A673 (cell line): ENCODE results near the gene HOXB7. TPM values are rescaled to one million over a fixed set of nuclear protein-coding genes. Genes with fewer than 3 reads are reported as not detected.

Source experiments
- BruUV-seq: library from RNA; stranded (reverse); fragments of 400-500 nt; replicated peaks from 2 replicates; lab custom pipeline; 2021; lab: Mats Ljungman, UMichigan
- CTCF ChIA-PET: fragments of 300-600 bp; sonication (Branson Sonifier 250); formaldehyde crosslinking; loops from one replicate; lab custom pipeline; 2022; ENCODE audit warnings: antibody characterized with exemption; lab: Charles Lee
- POLR2A ChIA-PET: fragments of 300-600 bp; sonication (Branson Sonifier 250); formaldehyde crosslinking; loops from one replicate; lab custom pipeline; 2022; ENCODE audit warnings: antibody characterized with exemption; ENCODE audit not compliant: low non-redundant PET; lab: Charles Lee
- DNase-seq: peaks from one replicate; pipeline ENCODE4 v3.0.0-alpha.2; 2015; ENCODE audit warnings: low spot score
- H3K27ac ChIP-seq: fragments of 200-600 bp; sonication (generic); 2 replicates; pipeline ENCODE4 v1.5.1; 2016; ENCODE audit warnings: mixed run types, low read depth, mild to moderate bottlenecking, mixed read lengths, antibody characterized with exemption, low read length; ENCODE audit not compliant: poor library complexity, severe bottlenecking
- H3K27me3 ChIP-seq: fragments of 200-600 bp; sonication (generic); replicated peaks from 2 replicates; pipeline ENCODE4 v1.6.1; 2017; ENCODE audit warnings: mixed run types, low read depth, mild to moderate bottlenecking, mixed read lengths, antibody characterized with exemption, low read length; ENCODE audit not compliant: insufficient read depth, poor library complexity
- H3K36me3 ChIP-seq: fragments of 200-600 bp; sonication (generic); 2 replicates; pipeline ENCODE4 v1.6.1; 2016; ENCODE audit warnings: mixed run types, mild to moderate bottlenecking, mixed read lengths, antibody characterized with exemption, low read length; ENCODE audit not compliant: insufficient read depth, poor library complexity, severe bottlenecking
- H3K4me1 ChIP-seq: fragments of 200-600 bp; sonication (generic); 2 replicates; pipeline ENCODE4 v1.6.1; 2017; ENCODE audit warnings: mixed run types, mild to moderate bottlenecking, mixed read lengths, antibody characterized with exemption, low read length; ENCODE audit not compliant: insufficient read depth, poor library complexity, severe bottlenecking
- H3K4me3 ChIP-seq: fragments of 200-600 bp; sonication (generic); 2 replicates; pipeline ENCODE4 v1.5.1; 2016; ENCODE audit warnings: low read depth, mixed run types, mild to moderate bottlenecking, mixed read lengths, low read length; ENCODE audit not compliant: poor library complexity, severe bottlenecking
- H3K9me3 ChIP-seq: fragments of 200-600 bp; sonication (generic); 2 replicates; pipeline ENCODE4 v1.6.1; 2016; ENCODE audit warnings: mixed run types, low read depth, mild to moderate bottlenecking, mixed read lengths, antibody characterized with exemption, low read length; ENCODE audit not compliant: poor library complexity, severe bottlenecking
- EZH2 ChIP-seq: fragments of 200-600 bp; sonication (generic); IDR thresholded peaks from 2 replicates; pipeline ENCODE4 v1.6.1; 2017; ENCODE audit warnings: borderline replicate concordance, low read depth, mild to moderate bottlenecking, mixed read lengths, antibody characterized with exemption, low read length; ENCODE audit not compliant: poor library complexity, severe bottlenecking
- intact Hi-C: fragments of 100-400 bp; cut with micrococcal nuclease; formaldehyde crosslinking; loops from one replicate; pipeline ENCODE4 v1.10.0; 2022; ENCODE audit not compliant: unreplicated experiment
- total RNA-seq: library from RNA; stranded (reverse); gene quantifications from 2 replicates; pipeline ENCODE4 v1.2.3, GENCODE V29; 2021
- TF ChIP-seq, protein P1 (sequence below): fragments of 300-800, 200-600 bp; sonication (generic); conservative IDR thresholded peaks from 2 replicates; pipeline ENCODE4 v1.5.1; 2017; ENCODE audit warnings: low read depth, mild to moderate bottlenecking, antibody characterized with exemption, low read length, moderate library complexity, mixed read lengths

The HOXB7 gene
- total RNA-seq, 1 experiment from 2014 or later: 32.2 TPM

DNA sequence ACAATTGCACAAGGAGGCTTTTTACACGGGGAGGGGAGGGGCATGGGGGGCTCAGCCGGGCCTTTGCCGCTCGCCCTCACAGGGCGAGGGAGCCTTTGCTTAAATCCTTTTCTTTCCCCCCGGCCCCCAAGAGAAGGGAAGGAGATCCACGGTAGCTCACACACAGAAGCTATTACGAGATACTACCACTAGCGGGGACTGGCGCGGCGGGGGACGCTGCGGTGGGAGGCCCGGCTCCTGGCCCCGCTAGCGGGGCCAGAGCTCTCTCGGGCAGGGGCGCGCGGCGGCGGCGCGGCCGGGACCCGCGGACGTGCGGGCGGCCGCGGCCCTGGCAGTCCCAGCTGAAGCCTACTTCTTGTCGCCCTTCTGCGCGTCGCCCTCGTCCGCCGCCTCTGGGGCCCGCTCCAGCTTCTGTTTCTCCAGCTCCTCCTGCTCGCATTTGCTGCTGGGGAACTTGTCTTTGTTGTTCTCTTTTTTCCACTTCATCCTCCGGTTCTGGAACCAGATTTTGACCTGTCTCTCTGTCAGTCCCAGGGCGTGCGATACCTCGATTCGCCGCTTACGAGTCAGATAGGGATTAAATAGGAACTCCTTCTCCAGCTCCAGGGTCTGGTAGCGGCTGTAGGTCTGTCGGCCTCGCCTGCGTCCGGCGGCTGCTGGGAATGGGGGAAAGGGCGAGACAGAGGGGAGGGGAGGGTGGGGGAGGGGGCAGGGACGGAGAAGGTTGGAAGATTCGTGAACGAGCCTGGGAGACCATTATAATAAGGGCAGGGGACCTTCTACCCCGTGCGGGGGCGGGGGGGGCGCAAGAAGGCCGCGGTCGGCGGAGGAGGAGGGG lies 2.3 kb upstream of the HOXB7 start:
- H3K27ac ChIP-seq: peak overlapping the region; percentile 96
- intact Hi-C loops: no loop called here
- peak; percentile 87 for DNase-seq
- H3K36me3 ChIP-seq: no peaks in the 10 kb centered on the region
- BruUV-seq: no TSS peak
- H3K27me3 ChIP-seq: no peaks in the 10 kb centered on the region
- peak overlapping the region; percentile 87 for H3K4me3 ChIP-seq
- ChIA-PET CTCF (interaction anchor here (0.6 to 1.4 kb wide), 6 partner anchors 11 to 1477 kb away, joined by 3 to 5 read pairs (median 4); partner anchors contain the start of gene HOXB5), POLR2A (interaction anchor here (0.6 to 0.7 kb wide), 2 partner anchors 14 to 279 kb away, joined by 3 to 5 read pairs; no protein-coding TSS in a partner anchor)
- H3K4me1 ChIP-seq: peaks cover 30% of the 10 kb centered on the region
- no peaks in the 10 kb centered on the region for H3K9me3 ChIP-seq
- TF ChIP-seq EZH2: no peak
- TF ChIP-seq, protein P1, sequence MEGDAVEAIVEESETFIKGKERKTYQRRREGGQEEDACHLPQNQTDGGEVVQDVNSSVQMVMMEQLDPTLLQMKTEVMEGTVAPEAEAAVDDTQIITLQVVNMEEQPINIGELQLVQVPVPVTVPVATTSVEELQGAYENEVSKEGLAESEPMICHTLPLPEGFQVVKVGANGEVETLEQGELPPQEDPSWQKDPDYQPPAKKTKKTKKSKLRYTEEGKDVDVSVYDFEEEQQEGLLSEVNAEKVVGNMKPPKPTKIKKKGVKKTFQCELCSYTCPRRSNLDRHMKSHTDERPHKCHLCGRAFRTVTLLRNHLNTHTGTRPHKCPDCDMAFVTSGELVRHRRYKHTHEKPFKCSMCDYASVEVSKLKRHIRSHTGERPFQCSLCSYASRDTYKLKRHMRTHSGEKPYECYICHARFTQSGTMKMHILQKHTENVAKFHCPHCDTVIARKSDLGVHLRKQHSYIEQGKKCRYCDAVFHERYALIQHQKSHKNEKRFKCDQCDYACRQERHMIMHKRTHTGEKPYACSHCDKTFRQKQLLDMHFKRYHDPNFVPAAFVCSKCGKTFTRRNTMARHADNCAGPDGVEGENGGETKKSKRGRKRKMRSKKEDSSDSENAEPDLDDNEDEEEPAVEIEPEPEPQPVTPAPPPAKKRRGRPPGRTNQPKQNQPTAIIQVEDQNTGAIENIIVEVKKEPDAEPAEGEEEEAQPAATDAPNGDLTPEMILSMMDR: peak; percentile 34; the same call in 1 of the 2 replicates

DNA sequence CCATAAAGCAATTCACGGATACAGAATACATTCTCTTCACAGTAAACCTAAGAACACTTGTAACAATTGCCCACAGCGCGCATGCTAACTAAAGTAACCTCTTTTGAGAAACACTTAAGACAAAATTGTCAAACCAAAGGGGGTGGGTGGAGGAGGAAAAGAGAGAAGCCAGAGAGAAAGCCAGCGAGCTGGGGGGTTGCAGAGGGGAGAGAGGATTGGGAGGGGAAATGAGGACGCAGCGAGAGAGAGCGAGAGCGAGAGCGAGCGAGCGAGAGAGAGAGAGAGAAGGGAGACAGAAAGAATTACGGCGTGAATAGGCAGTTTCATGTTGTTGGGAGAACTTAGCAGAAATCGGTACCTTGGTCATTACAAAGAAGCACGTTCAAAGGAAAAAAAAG lies 1.6 kb upstream of the HOXB7 start:
- Histone ChIP-seq H3K27me3 (no peaks in the 10 kb centered on the region), H3K27ac (peak overlapping the region; percentile 96), H3K9me3 (no peaks in the 10 kb centered on the region), H3K4me1 (peaks cover 30% of the 10 kb centered on the region), H3K4me3 (peak overlapping the region; percentile 87), H3K36me3 (no peaks in the 10 kb centered on the region)
- intact Hi-C loops: no loop called here
- TF ChIP-seq, protein P1: no peak
- no peak for TF ChIP-seq EZH2
- CTCF ChIA-PET: interaction anchor here (0.7 to 0.8 kb wide), 3 partner anchors 12 to 1478 kb away, joined by 3 to 5 read pairs (median 3); no protein-coding TSS in a partner anchor
- BruUV-seq: no TSS peak
- POLR2A ChIA-PET: interaction anchor here (0.6 to 0.7 kb wide), 2 partner anchors 13 to 279 kb away, joined by 3 to 5 read pairs; no protein-coding TSS in a partner anchor
- DNase-seq: peak; percentile 75

DNA sequence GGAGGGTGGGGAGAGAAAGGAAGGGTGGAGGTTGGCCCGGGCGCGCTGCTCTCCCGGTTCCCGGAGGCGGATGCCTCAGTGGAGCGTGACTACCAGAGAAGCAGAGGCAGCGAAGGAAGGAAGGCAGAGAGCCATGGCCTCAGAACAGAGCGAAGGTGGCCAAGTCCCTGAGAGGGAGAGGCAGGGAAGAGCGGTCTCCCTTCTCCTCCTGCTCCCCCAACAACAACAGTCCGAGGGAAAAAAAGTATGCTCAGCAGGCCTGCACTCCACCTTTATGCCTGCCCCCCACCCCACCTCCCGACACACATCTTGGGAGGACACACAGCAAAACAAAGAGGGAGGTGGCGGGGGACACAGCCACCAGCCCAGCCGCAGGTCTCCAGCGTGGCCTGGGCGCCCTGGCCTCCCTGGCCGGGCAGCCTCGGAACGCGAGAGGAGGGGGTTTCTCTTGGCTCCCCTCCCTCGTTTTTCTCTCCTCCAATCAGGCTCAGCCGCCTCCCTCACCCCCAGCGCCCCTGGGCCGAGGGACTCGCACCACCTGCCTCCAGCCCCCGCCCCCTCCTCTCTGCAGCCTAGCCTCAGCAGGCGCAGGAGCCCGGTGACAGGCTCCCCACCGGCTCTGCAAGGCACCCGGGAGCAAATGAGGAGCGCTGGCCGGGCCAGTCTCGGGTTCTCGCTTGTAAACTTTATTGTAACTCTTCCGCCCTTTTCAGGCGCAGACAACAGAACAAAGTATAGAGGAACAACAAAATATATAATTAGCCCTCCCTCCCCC lies 1.1 kb upstream of the HOXB7 start:
- DNase-seq: peak; percentile 73
- BruUV-seq: no TSS peak
- Histone ChIP-seq H3K4me1 (peaks cover 30% of the 10 kb centered on the region), H3K9me3 (no peaks in the 10 kb centered on the region), H3K4me3 (peak overlapping the region; percentile 87), H3K36me3 (peaks cover 4% of the 10 kb centered on the region), H3K27ac (peak overlapping the region; percentile 96), H3K27me3 (no peaks in the 10 kb centered on the region)
- TF ChIP-seq, protein P1: no peak
- TF ChIP-seq EZH2: no peak
- intact Hi-C loops: no loop called here
- POLR2A ChIA-PET: no interaction called here
- CTCF ChIA-PET: no interaction called here
